Glomerular visceral epithelial cell (primary cell): Measurements from ENCODE around the gene STRIP1.

Experiments
- DNase-seq: peaks from one replicate; pipeline ENCODE4 v3.0.0-alpha.2; 2016; ENCODE audit errors: extremely low spot score

Gene STRIP1

DNA sequence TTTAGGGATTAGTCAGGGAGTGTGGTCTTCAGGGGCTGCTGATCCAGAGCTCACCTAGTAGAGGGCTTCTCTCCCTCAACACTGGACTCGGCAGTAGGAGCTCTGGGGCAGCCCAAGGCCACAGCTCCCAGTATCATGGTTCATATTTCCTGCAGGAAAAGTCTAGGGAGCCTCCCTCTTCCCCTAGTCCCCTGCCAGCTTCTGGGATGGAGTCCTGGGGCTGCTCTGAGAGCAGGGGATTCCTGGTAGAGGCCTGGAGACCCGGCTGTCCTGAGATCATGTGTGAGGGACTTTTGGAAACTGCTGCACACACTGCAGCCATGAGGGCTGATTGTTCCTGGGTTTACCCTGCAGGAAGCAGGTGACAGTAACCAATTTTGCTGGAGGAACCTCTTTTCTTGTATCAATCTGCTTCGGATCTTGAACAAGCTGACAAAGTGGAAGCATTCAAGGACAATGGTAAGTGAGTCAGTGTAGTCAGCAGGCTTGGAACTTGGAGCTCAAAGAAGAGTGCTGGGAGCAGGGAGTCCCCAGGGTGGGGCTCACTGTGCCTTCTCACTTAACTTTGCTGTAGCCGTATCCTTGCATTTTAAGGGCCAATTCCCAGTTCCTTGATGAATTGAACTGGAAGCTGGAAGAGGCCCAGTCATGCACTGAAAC, 16.3 kb downstream of the STRIP1 start:
- no peak for DNase-seq

DNA sequence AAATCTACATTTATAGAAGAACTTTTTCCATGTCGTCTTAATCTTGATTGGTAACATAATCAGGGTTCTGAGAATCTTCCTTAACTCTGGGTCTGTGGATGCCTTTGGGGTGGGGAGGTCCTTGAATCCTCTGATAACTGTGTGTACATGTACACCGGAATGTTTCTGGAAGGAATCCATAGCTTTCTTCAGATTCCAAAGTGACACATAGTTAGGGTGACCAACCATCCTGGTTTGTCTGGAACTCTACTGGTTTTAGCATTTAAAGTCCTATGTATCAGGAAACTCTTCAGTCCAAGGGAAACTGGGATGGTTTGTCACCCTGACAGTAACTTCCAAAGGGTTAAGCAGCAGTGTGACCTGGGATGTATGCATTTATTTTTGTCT, 16.8 kb downstream of the STRIP1 start:
- no peak for DNase-seq

DNA sequence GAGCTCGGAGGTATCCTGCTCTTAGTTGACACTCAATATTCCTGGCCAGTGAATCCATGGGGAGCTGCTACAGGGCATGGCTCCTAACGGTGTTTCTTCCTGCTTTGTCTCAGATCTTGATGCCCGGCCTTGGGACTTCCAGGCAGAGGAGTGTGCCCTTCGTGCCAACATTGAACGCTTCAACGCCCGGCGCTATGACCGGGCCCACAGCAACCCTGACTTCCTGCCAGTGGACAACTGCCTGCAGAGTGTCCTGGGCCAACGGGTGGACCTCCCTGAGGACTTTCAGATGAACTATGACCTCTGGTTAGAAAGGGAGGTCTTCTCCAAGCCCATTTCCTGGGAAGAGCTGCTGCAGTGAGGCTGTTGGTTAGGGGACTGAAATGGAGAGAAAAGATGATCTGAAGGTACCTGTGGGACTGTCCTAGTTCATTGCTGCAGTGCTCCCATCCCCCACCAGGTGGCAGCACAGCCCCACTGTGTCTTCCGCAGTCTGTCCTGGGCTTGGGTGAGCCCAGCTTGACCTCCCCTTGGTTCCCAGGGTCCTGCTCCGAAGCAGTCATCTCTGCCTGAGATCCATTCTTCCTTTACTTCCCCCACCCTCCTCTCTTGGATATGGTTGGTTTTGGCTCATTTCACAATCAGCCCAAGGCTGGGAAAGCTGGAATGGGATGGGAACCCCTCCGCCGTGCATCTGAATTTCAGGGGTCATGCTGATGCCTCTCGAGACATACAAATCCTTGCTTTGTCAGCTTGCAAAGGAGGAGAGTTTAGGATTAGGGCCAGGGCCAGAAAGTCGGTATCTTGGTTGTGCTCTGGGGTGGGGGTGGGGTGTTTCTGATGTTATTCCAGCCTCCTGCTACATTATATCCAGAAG, 19.4 kb downstream of the STRIP1 start:
- peak; percentile 58 for DNase-seq

DNA sequence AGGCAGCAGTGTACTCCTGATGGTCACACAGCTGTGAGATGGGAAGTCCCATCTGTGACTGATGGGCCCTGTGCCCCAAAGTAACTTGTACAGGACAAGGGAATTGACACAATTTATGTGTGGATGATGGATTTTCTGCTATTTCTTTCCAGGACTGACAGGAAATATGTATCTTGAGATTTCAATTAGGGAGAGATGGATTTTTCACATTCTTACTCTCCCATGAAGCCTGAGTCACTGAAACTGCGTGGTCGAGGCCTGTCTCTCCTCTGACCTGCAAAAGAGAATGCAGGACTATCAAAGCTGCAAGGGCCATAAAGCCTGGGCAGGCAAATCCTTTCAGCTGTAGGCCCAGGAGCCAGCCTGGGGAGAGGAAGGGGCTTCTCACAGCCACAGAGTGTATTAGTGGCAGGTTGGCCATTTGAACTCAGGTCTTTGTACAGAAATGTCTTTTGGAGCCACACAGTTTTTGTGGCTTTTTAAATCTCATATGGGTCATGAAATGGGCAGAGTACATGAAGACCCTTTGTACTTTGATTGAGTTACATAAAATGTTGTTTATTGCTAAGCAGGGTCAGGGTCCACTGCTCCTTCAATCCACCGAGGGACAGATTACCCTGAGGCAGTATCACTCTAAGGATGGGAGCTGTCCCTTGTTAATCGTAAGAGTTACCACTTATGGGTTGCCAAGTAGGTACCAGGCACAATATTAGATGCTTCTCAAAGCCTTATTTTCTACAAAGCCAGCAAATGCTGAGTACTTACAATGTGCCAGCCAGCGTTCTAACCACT, 21.3 kb downstream of the STRIP1 start:
- peak; percentile 24 for DNase-seq

DNA sequence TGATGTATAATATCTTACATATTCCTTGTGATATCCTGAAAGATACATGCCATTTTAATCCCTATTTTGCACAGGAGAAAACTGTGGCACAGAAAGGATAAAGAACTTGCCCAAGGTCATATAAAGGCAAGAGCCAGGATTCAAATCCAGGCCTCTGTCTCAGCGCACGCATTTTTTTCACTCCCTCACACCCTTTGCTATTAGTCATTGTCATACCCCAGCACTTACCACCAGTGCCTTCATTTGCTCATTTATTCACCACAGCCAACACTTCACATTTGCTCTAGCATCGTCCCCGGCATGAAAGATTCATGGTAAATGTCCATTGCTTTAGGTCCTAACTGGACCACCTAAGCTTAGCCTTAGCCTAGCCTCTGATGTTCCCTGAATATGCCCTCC, 21.9 kb downstream of the STRIP1 start:
- DNase-seq = no peak

DNA sequence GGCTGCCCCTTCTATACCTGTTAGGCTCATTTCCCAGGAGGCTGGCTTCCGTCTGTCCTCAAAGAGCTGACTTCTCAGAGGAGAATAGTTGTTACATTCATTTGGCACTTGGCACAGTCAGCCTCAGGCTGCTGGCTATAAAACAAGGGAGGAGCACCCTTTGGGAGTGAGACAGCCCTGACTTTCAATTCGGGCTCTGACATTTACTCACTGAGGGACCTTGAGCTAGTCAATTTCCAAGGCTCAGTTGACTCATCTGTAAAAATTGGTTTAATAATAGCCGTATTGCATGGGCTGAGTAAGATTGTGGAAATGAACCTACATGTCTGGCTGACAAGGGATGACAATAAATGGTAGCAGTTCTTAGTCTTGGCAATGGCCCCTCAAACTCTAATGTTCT, 22.4 kb downstream of the STRIP1 start:
- DNase-seq = no peak

DNA sequence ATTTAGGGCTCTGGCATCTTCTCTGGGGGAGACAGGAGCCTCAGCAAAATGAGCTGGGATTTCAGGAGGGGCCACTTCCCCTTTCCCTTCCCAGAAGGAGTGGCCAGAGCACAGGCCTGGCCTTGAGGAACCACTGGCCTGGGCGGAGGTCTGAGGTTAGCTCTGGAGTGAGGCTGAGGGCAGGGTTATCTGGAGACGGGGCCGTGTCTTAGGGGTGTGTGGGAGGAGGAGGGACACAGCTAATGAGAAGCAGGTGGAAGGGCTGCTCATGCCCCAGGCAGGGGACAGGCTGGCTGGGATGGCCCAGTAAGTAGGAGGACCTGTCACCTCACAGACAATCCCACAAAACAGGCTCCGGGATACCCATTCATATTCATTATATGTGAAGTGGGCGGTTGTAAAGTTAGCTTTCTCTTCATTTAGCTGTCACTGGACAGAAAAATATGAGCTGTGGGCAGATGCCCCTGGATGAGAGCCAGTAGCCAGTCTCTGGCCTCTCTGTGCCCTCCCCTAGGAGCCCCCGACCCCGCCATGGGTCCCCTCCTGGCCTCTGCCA, 23.6 kb downstream of the STRIP1 start:
- no peak for DNase-seq

DNA sequence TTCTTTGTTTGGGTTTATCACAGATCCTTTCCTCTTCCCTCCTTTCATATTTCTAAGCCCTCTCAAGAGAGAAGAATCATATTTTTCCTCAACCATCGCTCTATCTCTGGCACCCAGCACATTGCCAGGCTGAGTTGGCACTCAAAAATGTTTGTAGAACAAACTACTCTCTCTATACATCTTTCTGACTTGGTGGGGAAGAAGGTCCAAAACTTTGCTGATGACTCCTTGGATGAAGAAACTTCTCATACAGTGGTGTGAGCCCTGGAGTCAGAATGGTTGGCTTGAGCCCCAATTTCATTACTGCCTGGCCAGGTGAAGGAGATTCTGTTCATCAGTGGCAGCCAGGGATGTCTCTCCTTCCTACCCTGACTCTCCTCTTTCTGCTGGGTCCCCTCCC, 24.2 kb downstream of the STRIP1 start:
- no peak for DNase-seq

DNA sequence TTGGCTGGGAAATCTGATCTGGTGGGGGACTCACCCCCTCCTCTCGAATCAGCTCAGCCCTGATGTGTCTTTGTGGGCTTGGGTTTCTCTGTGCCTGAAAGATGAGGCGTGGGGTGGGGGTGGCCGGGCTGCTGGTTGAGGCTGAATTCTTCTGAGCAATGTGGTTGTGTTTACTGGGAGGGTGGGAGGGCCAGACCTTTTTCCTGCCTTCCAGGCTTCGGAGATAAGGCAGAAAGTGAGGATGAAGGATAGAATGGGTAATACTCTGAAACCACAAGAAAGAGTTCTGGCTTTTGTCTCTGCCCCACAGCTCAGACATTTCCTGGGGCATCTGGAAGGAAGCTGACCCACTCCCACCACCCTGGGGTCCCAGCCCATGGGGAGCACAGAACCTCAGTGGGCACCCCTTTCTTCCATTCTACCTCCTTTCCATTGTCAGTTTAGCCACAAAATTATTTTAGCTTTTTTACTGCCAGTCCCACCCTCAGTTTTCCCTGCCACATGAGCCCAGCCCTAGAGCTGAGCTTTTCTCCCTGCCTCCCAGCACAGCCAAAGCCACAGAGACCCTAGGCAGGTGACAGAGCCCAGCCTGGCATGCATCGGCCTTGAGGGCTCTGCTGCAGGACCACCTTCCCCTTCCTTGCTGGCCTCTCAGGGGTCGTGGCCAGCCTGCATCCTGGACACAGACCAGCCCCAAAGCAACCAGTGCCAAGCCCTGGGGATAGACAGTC, 24.9 kb downstream of the STRIP1 start:
- no peak for DNase-seq

DNA sequence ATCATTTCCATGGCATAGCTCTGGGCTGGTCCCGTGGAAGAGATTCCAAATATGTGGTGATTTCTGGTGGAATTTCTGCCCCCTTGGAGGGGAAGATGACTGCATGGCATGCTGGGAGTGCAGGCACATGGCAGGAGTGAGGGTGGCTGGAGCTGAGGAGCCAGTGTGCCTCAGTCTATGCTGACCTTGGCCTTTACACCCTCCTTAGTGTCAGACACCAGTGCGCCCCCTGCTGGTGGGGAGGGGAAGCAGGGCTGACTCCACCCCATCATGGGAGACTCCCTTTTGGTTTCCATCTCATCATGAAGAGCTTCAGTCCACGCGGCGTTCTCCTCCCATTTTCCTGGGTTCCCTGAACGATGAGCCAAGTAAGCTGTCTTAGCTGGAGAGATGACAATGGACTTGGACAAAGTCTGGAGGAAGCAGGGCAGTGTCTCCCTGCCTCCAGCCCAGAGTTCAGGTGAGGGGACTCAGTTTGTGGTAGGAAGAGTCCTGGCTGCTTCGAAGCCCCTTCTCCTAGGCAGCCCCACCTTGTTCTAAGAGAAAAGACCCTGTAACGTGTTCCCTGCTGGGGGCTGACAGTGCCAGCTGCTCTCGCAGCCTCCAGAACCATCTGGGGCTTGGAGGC, 25.7 kb downstream of the STRIP1 start:
- DNase-seq = peak; percentile 35

DNA sequence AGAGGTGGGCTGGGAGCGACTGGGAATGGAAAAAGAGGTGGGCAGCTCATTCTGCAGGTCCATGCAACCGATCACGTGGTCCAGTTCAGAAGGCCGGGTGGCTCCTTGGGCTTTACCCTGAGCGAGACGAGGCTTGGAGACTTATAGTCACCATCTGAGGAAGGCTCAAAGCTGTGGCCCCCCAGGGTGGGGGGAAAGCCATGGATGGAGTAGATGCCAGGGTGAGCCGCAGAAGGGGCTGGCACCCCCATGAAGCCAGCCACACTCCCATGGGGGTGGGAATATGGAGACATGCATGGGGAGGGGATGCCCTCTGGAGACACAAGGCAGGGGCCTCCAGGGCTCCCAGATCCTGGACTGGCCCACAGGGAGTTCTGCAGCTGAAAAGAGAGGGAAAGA, 26.2 kb downstream of the STRIP1 start:
- DNase-seq = no peak

DNA sequence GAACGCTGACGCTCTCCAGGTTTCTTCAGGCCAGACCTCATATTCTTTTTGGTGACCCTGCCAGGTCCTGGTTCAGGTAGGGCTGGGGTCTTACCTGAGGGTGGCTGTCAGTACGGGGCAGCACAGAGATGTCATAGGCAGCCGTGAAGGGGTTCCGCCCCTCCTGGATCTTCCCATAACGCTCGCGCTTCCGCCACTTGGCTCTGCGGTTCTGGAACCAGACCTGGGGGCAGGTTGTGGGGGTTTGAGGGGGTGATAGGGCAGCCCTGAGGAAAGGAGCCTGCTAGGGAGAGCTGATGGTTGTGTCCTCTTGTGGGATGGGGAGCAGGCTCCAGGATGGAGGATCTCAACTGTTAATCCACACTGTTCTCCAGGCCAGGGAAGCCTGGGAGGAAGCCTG, 26.9 kb downstream of the STRIP1 start:
- no peak for DNase-seq

DNA sequence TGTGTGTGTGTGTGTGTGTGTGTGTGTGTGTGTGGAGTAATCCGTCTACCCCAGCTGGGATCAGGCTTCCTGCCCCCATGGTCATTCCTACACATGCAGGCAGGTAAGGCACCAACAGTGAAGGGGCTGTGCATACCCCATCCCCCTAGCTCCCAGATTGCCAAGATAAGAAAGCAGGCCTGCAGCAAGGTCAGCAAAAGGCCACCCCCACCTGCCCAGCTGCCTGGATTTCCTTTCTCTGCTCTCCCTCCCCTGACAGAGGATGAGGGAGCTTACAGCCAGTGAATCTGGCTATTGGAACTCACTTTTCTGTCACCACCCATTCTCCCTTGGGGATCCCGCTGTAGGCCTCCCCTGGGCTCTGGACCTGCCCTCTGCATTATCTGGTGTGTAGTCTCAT, 28.2 kb downstream of the STRIP1 start:
- DNase-seq = no peak

DNA sequence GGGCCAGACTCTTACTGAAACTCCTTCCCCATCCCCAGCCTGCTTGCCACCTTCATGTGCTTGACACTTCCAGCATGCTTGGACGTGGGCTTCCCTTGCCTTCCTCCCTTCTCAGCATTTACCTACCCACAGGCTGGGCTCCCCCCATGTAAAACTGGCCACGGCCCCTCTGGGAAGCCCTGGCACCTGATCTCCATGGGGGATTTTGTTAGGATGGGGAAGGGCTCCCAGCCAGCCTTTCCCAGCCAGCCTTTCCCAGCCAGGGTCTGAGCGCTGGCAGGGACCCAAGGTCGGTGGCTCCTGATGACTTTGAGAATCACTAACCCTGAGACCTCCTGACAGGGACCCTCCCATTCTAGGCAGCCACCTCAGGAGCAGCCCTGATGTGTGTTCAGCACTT, 29.4 kb downstream of the STRIP1 start:
- DNase-seq = no peak

DNA sequence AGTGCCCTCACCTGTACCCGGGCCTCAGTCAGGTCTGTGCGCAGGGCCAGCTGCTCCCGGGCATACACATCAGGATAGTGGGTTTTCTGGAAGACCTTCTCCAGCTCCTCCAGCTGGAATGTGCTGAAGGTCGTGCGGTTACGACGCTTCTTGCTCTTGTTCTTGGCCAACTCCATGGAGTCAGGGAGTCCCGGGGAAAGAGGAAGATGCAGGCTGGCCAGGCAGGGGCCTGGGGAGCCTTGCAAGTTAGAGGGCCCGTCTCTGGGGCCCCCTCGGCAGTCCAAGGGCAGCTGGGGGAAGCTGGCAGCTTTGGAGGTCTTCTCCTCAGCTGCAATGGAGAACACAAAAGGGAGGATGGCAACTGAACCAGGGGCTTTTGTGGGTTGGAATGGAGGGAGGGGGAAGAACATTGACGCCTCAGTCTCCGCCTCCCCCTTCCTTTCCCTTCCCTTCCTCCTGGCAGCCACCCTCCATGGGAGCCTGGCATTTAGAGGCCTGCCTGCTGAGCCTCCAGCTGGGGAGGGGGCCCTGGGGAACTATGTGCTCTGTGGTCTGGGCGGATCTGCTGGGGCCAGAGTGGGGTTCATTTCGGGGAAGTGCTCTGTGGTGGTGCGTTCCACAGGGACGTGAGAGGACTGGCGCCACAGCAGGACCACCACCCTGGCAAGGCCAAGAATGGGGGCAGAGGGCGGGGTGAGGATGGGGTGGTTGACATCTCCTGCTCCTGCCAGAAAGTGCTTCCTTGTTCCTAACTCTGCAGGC, 30.3 kb downstream of the STRIP1 start:
- no peak for DNase-seq

DNA sequence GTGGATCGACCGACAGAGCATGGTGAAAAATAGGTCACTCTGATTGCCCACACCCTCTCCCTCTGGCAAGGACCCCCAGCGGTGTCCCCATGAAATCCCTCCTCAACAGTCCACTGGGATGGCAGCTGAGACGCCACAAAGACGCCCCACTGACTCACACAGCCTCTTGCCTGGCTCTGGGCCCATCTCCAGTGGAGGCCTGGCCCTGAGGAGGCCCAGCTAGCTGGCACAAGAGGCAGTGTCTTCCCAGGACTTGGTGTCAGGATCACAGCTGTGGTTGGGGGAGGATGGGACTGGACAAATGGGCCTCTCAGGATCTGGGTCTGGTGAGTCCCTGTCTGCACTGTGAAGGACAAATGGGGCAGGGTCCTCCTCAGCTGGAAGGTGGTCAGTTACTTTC, 31.4 kb downstream of the STRIP1 start:
- no peak for DNase-seq

DNA sequence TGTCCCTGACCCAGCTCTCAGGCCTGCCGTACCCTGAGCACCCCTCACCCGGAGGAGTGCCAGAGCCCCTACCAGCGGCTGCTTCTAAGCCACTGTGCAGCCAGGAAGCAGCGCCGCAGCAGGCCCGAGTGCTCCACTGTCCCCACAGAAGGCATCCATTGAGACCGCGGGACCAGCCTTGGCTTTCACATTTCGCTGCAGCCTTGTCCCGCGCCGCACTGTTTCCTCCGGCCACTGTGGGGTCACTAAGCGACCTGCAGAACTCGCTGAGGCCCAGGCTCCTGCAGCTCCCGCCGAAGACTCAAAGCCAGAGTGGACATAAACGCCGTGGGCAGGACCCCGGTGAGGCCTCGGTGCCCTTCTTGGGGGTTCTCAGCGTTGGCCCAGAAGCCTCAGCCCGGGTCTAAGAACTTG, 33.1 kb downstream of the STRIP1 start:
- DNase-seq = no peak

DNA sequence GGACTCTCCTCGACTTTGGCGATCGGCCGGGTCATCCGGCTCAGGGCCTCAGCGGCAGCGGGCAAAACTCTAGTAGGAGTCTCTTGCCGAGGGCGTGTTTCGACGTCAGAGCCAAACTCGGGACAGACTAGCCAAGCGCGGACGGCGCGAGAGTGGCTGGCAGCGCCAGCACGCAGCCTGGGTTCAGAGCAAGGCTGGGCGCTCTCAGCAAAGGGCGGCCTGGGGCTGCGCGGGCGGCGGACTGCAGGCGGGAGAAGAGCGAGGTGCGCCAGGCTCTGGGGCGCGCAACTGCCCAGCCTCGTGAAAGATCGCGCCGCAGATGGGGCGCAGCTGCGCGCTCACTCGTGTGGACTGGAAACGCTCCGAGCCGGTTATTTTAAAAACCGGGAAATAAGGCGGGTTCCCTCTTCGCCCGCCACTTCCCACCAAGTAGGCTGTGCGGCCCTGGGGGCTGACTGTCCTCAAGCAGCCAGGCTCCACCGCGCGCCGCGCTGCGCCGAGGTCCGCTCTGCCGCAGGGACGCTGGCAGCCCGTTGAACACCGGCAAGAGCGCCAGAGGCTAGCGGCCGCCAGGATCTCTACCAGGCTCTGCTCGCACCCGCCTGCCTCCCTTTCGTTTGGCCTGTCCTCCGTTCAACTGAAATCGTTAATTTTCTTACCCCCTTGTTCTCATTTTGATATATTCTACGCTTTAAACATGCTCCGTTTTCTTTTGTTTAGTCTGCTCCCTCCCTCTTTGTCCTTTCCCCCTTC, 33.6 kb downstream of the STRIP1 start:
- DNase-seq = peak; percentile 11

DNA sequence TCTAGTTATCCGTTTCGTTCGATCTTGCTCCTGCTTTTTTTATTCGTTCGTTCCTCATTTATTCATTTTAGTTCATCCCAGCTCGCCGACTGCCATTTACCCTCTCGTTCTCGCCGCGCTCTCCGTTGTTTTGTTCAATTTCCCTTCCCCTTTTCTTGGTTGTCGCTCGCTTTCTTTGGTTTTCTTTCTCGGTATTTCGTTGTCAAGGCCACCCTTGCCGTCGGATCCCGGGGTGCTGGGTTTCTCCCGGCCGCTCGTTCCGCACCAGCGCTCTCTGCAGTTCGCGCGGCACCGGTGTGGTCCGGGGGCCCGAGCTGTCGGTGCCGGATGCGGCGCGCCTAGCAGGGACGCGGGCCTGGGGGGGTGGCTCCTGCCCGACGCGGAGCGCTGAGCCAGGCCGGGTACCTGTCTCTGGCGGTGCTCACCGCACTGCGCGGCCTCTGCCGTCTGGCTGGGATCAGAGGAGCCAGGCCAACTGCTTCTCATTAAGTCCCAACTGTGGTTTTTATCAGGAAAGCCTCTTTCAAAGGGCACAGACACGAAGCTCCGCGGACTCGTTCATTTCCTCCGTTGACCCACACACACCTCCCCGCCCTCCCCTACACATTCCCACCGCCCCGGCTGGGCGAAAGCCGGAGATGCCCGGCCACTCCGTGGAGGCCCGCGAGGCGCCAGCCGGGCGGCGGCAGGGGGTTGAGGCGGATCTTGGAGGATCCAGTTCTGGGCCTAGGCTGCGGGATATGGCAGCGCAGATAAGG, 34.4 kb downstream of the STRIP1 start:
- DNase-seq = no peak
